Measurements from ENCODE around the gene RING1. TPM values are rescaled to one million over a fixed set of nuclear protein-coding genes. Genes with fewer than 3 reads are reported as not detected.
A peak's percentile ranks its signal among the peaks of the same experiment; 100 is the strongest.

The RING1 gene
- total and polyA plus RNA-seq, 3 donors from 2014 or later = 36.2 to 60.2 (median 38.0) TPM

DNA sequence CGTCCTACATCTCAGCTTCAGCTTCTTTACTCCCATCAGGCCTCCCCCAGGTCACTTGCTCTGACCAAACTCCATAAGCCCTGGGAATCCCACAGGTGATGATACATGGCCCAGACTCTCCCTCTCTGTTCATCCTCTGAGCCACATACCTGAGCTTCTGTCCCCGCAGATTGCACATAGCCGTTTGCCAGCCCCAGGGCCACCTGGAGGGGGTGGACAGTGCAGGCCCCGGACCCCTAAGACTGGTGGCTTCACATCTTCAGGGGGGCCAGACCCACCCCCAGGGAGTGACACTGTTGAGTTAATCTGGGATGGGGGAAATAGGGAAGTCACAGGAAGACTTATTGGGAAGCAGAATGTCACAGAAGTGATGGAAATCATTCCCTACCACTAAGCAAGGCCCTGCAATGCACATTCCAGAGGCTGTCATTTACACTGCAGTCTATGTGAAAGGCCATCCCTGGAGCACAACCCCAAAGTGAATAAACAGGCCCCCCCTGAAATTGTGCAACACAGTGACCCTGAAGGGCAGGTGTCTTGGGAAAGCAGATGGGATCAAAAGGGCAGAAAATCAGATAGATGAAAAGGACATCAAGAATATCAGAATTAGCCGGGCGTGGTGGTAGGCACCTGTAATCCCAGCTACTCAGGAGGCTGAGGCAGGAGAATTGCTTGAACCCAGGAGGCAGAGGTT lies 10.0 kb upstream of the RING1 start:
- WGBS, 2 donors = 64 to 72% methylated on average over 6 of the region's 6 CpGs
- intact Hi-C loops (cut with DNase I; ENCODE audit: low total_unique reads) = no loop called here
- Histone ChIP-seq H3K36me3 (ENCODE audit: low read depth, missing control alignments) (no peaks in the 10 kb centered on the region), H3K27me3 (no peaks in the 10 kb centered on the region), H3K27ac (no peak overlapping the region), H3K4me3 (no peak overlapping the region), H3K4me1 (peaks cover 32% of the 10 kb centered on the region), H3K9me3 (no peaks in the 10 kb centered on the region)
- TF ChIP-seq CTCF (IDR thresholded peaks at IDR 0.05) (no peak), POLR2A (IDR thresholded peaks at IDR 0.05) (no peak)
- no peak for DNase-seq

GRCh38 chr6:33198853-33199436 lies 9.4 kb upstream of the RING1 start:
- H3K27ac ChIP-seq = peak overlapping the region in 1 of 2 donors; percentile 94
- H3K9me3 ChIP-seq = no peaks in the 10 kb centered on the region
- H3K4me1 ChIP-seq = peaks cover 33% of the 10 kb centered on the region
- intact Hi-C loops (cut with DNase I; ENCODE audit: low total_unique reads) = no loop called here
- no peak for TF ChIP-seq POLR2A (IDR thresholded peaks at IDR 0.05)
- TF ChIP-seq CTCF (IDR thresholded peaks at IDR 0.05) = no peak
- 20 to 28% methylated on average over 3 of the region's 3 CpGs for WGBS, 2 donors
- no peak for DNase-seq
- H3K4me3 ChIP-seq = peak overlapping the region in 1 of 2 donors; percentile 82
- no peaks in the 10 kb centered on the region for H3K27me3 ChIP-seq
- H3K36me3 ChIP-seq (ENCODE audit: low read depth, missing control alignments) = no peaks in the 10 kb centered on the region

DNA sequence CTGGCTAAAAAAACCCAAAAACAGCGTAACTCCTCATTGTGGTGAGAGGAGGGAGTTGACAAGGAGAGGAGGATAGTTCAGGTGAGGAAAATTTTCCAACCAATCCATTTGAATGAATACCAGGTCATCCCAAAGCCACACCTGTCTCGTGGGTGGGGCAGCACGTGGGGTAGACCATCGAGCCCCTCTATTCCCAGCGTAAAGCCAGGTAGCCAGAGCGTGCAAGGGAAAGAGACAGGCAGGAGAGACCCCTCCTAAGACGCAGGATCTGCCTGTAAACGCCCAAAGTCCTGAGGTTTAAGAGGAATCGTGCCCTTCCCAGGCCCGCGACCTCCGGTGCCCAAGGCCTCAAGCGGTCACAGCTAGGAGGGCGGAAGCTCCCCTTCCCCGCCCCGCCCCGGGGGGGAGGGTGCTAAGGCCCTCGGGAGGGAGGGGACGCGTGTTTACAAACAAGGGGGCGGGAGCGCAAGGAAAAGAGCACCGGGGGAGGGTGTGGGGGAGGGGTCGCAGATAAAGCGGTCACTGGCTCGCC lies 8.5 kb upstream of the RING1 start:
- DNase-seq = peak; percentile 83
- 1% methylated on average over 20 to 26 of the region's 26 CpGs for WGBS, 2 donors
- H3K9me3 ChIP-seq = no peaks in the 10 kb centered on the region
- H3K4me1 ChIP-seq = peaks cover 38% of the 10 kb centered on the region
- peak overlapping the region; percentile 91 to 94 for H3K27ac ChIP-seq
- H3K27me3 ChIP-seq = no peaks in the 10 kb centered on the region
- TF ChIP-seq POLR2A (IDR thresholded peaks at IDR 0.05) = no peak
- TF ChIP-seq CTCF (IDR thresholded peaks at IDR 0.05) = no peak
- H3K36me3 ChIP-seq (ENCODE audit: low read depth, missing control alignments) = no peaks in the 10 kb centered on the region
- intact Hi-C loops (cut with DNase I; ENCODE audit: low total_unique reads) = loop anchor here (10.0 kb wide), 1 partner anchor 115 kb away; the partner anchor contains the start of genes TAPBP and ZBTB22
- H3K4me3 ChIP-seq = peak overlapping the region; percentile 82

DNA sequence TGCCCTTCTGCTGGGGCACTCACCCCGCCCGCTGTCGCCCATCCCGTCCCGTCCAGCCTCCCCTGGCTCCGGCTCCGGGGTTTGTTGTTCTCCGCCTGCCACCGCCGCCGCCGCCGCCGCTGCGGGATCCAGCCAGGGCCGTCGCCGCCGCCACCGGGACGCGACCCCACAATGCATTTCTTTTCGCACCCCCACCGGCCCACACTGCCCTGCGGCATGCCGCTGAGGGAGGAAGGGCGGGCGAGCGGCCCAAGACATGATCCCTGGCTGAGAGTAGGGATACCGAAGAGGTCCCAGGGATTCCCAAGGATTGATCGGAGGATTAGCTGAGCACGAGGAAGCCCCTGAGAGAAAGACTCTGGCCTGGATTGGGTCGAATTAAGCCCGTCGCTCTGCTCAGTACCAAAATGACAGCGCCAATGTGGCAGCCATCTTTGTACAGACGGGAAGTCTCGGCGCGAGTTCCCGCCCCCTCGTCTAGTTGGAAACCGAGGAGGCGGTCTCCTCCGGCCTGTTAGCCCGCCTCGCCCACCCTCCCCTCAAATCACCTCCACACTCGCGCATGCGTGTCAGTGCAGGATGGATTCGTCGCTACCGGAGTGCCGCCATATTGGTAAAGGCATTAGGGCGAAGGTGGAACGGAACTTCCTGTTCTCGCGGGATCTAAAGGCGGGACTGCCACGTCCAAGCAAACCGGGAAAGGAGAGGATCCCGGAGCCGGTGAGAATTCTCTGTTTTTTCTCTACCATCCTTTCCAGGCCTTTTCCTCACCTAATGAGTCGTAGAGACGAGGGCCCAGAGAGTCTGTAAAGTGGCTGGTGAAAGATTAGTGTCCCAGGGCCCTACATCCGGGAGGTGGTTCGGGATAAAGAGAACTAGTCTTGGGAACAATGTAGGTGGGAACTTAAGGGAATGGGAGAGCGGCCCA lies 7.8 kb upstream of the RING1 start, which contains the start of the genes RXRB and SLC39A7:
Gene RXRB, minus strand, starts transcription at position 447 of the 928 bp plus-strand sequence. Its CDS starts 189 bp downstream, at position 258.
Gene SLC39A7, plus strand, starts transcription at position 649 of the 928 bp plus-strand sequence. CDS start 379 bp downstream, outside the sequence.
- H3K27me3 ChIP-seq = no peaks in the 10 kb centered on the region
- H3K9me3 ChIP-seq = no peaks in the 10 kb centered on the region
- 0 to 1% methylated on average over 27 to 65 of the region's 68 CpGs for WGBS, 2 donors
- TF ChIP-seq CTCF (IDR thresholded peaks at IDR 0.05) (no peak), POLR2A (IDR thresholded peaks at IDR 0.05) (no peak)
- intact Hi-C loops (cut with DNase I; ENCODE audit: low total_unique reads) = loop anchor here (10.0 kb wide), 1 partner anchor 114 kb away; the partner anchor contains the start of genes TAPBP and ZBTB22
- peak within 1 kb of the TSS; percentile 91 to 94 for H3K27ac ChIP-seq
- H3K36me3 ChIP-seq (ENCODE audit: low read depth, missing control alignments) = no peaks in the 10 kb centered on the region
- H3K4me3 ChIP-seq = peak within 1 kb of the TSS; percentile 82
- peaks cover 44% of the 10 kb centered on the region for H3K4me1 ChIP-seq
- peak; percentile 99 for DNase-seq

All from testis (tissue), 3 donors.